Sigmoid colon (tissue), 7 donors: ENCODE data around the gene CASQ2. TPM values are rescaled to one million over a fixed set of nuclear protein-coding genes. Genes with fewer than 3 reads are reported as not detected.
A peak's percentile ranks its signal among the peaks of the same experiment; 100 is the strongest.

Experiments used
- DNase-seq: peaks from one replicate; pipeline ENCODE4 v3.0.0-alpha.2; 2019
- H3K27ac ChIP-seq, 4 donors: fragments of 200-600 bp; sonication (generic); one replicate each; pipeline ENCODE4 v1.5.1; 2016 to 2019; ENCODE audit warnings: mild to moderate bottlenecking in 1 of 4
- H3K27me3 ChIP-seq, 3 donors: fragments of 200-600 bp; sonication (generic); one replicate each; pipeline ENCODE4 v1.5.1; 2019; ENCODE audit warnings: mild to moderate bottlenecking in 1 of 3
- H3K36me3 ChIP-seq, 4 donors: fragments of 200-600 bp; sonication (generic); one replicate each; pipeline ENCODE4 v1.5.1; 2016 to 2019
- H3K4me1 ChIP-seq, 4 donors: fragments of 200-600 bp; sonication (generic); one replicate each; pipeline ENCODE4 v1.5.1; 2017 to 2019
- H3K4me3 ChIP-seq, 4 donors: fragments of 200-600 bp; sonication (generic); one replicate each; pipeline ENCODE4 v1.5.1; 2017 to 2019; ENCODE audit warnings: mild to moderate bottlenecking in 2 of 4, moderate library complexity in 1 of 4
- H3K9me3 ChIP-seq, 4 donors: fragments of 200-600 bp in 3 of 4; sonication (generic) in 3 of 4; one replicate each; pipeline versions ENCODE4 v1.5.1 to v1.6.1; 2013 to 2019
- EP300 ChIP-seq, 4 donors: sonication (generic); formaldehyde crosslinking; IDR thresholded peaks; one replicate each; pipeline ENCODE4 v1.6.1; 2017; ENCODE audit warnings: antibody characterized with exemption in 4 of 4
- POLR2A ChIP-seq, 2 donors: fragments of 450-650 bp; IDR thresholded peaks; one replicate each; pipeline ENCODE4 v1.6.1; 2016; ENCODE audit warnings: antibody characterized with exemption in 2 of 2, mild to moderate bottlenecking in 2 of 2, moderate library complexity in 2 of 2
- POLR2AphosphoS5 ChIP-seq, 4 donors: sonication (generic); formaldehyde crosslinking; IDR thresholded peaks; one replicate each; pipeline ENCODE4 v1.6.1; 2017; ENCODE audit warnings: antibody characterized with exemption in 4 of 4
- WGBS, 2 donors: extraction: QIAGEN DNeasy Blood & Tissue Kit; methylation state at CpG; one replicate each; pipeline ENCODE4 v1.1.7; 2013; 5-methylcytosine and 5-hydroxymethylcytosine counted together
- intact Hi-C: fragments of 100-400 bp; cut with DNase I; formaldehyde crosslinking; loops from one replicate; pipeline ENCODE4 v1.15.1; 2023
- polyA plus RNA-seq, 3 donors: library from polyadenylated mRNA; stranded (reverse); fragments of 200-250 nt; gene quantifications; one replicate each; pipeline ENCODE4 v1.2.3, GENCODE V29; 2013
- total RNA-seq, 4 donors: library from RNA; depleted of rRNA; stranded (reverse); fragments of >200 nt; gene quantifications; one replicate each; pipeline ENCODE4 v1.1.0, GENCODE V29; 2016
- TF ChIP-seq, protein P1 (sequence below), 4 experiments: fragments of 450-650 bp in 3 of 4; fragments of 200-600 bp in 1 of 4; IDR thresholded peaks; one replicate each; pipeline ENCODE4 v1.5.1; 2016 to 2019; ENCODE audit warnings: antibody characterized with exemption in 4 of 4, mild to moderate bottlenecking in 3 of 4, moderate library complexity in 2 of 4
- donor health status: healthy with polysubstance abuse.
- donor health status: Bipolar disorder and iron deficiency.
- donor health status: healthy.

Gene CASQ2
- total and polyA plus RNA-seq, 7 donors, result 0.46 to 160 (median 58.3) TPM

GRCh38 chr1:115706587-115707425, 61.7 kb downstream of the CASQ2 start:
- Histone ChIP-seq H3K4me3 (no peak overlapping the region), H3K4me1 (peaks cover 0 to 3% (median 0%) of the 10 kb centered on the region in 4 donors), H3K27ac (no peak overlapping the region), H3K9me3 (no peaks in the 10 kb centered on the region), H3K36me3 (peaks cover 0 to 33% (median 10%) of the 10 kb centered on the region in 4 donors), H3K27me3 (no peaks in the 10 kb centered on the region)
- no peak for TF ChIP-seq POLR2AphosphoS5 (IDR thresholded peaks at IDR 0.05)
- TF ChIP-seq POLR2A (IDR thresholded peaks at IDR 0.05), result no peak
- TF ChIP-seq EP300 (IDR thresholded peaks at IDR 0.05), result no peak
- TF ChIP-seq, protein P1, sequence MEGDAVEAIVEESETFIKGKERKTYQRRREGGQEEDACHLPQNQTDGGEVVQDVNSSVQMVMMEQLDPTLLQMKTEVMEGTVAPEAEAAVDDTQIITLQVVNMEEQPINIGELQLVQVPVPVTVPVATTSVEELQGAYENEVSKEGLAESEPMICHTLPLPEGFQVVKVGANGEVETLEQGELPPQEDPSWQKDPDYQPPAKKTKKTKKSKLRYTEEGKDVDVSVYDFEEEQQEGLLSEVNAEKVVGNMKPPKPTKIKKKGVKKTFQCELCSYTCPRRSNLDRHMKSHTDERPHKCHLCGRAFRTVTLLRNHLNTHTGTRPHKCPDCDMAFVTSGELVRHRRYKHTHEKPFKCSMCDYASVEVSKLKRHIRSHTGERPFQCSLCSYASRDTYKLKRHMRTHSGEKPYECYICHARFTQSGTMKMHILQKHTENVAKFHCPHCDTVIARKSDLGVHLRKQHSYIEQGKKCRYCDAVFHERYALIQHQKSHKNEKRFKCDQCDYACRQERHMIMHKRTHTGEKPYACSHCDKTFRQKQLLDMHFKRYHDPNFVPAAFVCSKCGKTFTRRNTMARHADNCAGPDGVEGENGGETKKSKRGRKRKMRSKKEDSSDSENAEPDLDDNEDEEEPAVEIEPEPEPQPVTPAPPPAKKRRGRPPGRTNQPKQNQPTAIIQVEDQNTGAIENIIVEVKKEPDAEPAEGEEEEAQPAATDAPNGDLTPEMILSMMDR (IDR thresholded peaks at IDR 0.05), result peak in 2 of 4 experiments; percentile 41 to 67
- no peak for DNase-seq
- intact Hi-C loops, result loop anchor here (2.0 to 10.0 kb wide), 3 partner anchors 65 to 572 kb away; partner anchors contain the start of gene VANGL1
- WGBS, 2 donors, result 43 to 52% methylated on average over 8 of the region's 8 CpGs

DNA sequence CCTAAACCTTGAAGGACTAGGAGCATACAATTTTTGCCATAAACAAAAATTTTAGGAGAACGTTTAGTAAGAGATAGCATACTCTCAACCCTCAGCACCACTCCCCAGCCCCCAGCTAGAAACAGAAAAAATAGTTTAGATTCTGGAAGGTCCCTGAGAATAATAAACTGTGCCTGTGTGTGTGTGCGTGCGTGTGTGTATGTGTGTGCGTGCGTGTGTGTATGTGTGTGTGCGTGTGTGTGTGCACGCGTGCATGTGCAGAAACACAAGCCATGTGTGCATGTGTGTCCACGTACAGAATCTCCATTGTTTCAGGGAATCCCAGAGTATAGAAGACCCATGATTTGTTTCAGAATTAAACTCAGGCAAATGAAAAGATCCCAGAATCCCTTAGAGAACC, 62.6 kb downstream of the CASQ2 start:
- intact Hi-C loops, result loop anchor here (2.0 to 10.0 kb wide), 3 partner anchors 64 to 571 kb away; partner anchors contain the start of gene VANGL1
- Histone ChIP-seq H3K4me1 (peaks cover 0 to 3% (median 0%) of the 10 kb centered on the region in 4 donors), H3K27me3 (no peaks in the 10 kb centered on the region), H3K36me3 (peaks cover 0 to 41% (median 15%) of the 10 kb centered on the region in 4 donors), H3K27ac (no peak overlapping the region), H3K4me3 (no peak overlapping the region), H3K9me3 (no peaks in the 10 kb centered on the region)
- TF ChIP-seq EP300 (IDR thresholded peaks at IDR 0.05), result no peak
- TF ChIP-seq, protein P1 (IDR thresholded peaks at IDR 0.05), result no peak
- 86 to 88% methylated on average over 9 of the region's 9 CpGs for WGBS, 2 donors
- DNase-seq, result no peak

DNA sequence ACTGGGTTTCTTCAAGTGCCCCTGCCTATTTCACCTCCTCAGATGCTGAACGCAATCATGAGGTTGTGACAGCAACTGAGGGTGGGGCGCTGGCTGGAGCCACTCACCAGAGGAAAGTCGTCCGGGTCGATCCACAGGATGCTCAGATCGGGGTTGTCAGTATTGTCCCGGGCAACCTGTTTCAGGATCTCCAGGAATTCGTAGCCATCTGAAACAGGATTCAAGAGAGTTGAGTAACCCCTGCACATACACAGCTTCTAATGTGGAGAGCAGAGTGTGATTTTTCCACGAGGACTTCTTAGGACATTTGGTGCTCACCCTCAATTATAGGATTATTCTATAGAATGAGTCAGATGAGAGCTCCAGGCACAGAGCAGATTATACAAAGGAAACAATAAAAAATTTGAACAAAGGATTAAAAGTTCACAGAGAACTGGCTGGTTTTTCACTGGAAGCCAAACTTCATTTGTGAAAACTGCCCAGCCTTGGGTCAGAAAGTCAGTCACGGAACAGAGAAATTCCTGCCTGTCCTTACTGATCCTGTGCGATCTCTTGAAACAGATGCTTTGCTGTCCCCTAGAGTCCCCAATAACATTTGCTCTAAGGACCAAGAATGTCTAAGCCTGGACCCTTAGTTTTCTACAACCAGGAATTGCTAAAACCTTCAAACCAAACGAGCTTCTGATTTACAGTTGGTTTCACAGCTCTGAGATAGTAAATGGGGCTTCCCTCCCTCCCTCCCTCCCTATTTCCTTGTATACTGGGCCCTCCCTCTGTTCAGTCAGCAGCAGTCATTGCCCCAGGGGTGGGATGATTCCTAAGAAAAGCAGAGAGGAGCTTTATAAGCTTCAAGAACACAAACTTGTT, 63.2 kb downstream of the CASQ2 start:
- Histone ChIP-seq H3K27me3 (no peaks in the 10 kb centered on the region), H3K4me1 (peaks cover 0 to 3% (median 0%) of the 10 kb centered on the region in 4 donors), H3K36me3 (peaks cover 0 to 48% (median 17%) of the 10 kb centered on the region in 4 donors), H3K4me3 (no peak overlapping the region), H3K27ac (no peak overlapping the region), H3K9me3 (no peaks in the 10 kb centered on the region)
- TF ChIP-seq, protein P1 (IDR thresholded peaks at IDR 0.05), result no peak
- TF ChIP-seq POLR2AphosphoS5 (IDR thresholded peaks at IDR 0.05), result no peak
- no peak for TF ChIP-seq POLR2A (IDR thresholded peaks at IDR 0.05)
- no peak for TF ChIP-seq EP300 (IDR thresholded peaks at IDR 0.05)
- no peak for DNase-seq
- intact Hi-C loops, result loop anchor here (5.0 to 10.0 kb wide), 2 partner anchors 63 to 571 kb away; partner anchors contain the start of gene VANGL1
- WGBS, 2 donors, result 72 to 81% methylated on average over 12 of the region's 12 CpGs

- Histone ChIP-seq H3K27me3 (no peaks in the 10 kb centered on the region), H3K27ac (no peak overlapping the region), H3K4me1 (peaks cover 0 to 3% (median 0%) of the 10 kb centered on the region in 4 donors), H3K36me3 (peaks cover 0 to 53% (median 17%) of the 10 kb centered on the region in 4 donors), H3K4me3 (no peak overlapping the region), H3K9me3 (no peaks in the 10 kb centered on the region)
- DNase-seq, result no peak
- intact Hi-C loops, result loop anchor here (10.0 kb wide), 1 partner anchor 568 kb away; no protein-coding TSS in a partner anchor
- WGBS, 2 donors, result 68 to 82% methylated on average over 3 of the region's 3 CpGs
- no peak for TF ChIP-seq EP300 (IDR thresholded peaks at IDR 0.05)
- TF ChIP-seq, protein P1 (IDR thresholded peaks at IDR 0.05), result no peak
- peak in 1 of 4 donors; percentile 39 for TF ChIP-seq POLR2AphosphoS5 (IDR thresholded peaks at IDR 0.05)
- TF ChIP-seq POLR2A (IDR thresholded peaks at IDR 0.05), result no peak
Observed at GRCh38 chr1:115702959-115703358, 65.6 kb downstream of the CASQ2 start.
